ENCODE results near the gene TTC4. TPM values are rescaled to one million over a fixed set of nuclear protein-coding genes. Genes with fewer than 3 reads are reported as not detected.

TTC4 gene
- total and polyA plus RNA-seq, 2 experiments from 2014 or later: 25.1 to 33.6 TPM

DNA sequence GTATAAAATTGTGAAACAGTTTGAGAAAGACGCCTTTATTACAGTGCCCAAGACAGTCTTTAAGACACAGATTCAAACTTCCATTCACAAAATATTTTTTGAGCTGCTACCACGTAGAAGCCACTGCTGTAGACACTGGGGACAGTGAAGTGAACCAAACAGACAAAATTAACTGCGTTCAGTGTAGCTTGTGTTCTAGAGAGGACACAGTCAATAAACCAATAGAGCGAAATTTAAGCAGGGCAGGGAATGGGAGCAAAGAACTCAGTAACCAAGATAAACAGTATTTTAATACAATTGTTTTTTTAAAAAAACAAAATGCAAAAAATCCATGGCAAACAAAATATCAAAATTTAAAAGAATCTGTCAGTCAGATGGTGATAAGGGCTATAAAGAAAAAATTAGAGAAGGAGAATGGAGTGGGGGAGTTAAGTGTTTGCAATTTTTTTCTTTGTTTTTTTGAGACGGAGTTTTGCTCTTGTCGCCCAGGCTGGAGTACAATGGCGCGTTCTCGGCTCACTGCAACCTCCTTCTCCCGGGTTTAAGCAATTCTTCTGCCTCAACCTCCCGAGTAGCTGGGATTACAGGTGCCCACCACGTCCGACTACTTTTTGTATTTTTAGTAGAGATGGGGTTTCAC, 49.4 kb downstream of the TTC4 start:
- Histone ChIP-seq H3F3A (replicated peaks; ENCODE audit: low read depth) (0 out of 2 replicates have a peak, but pooled peaks cover 3% of the 10 kb centered on the region), H3K4me1 (ENCODE audit: insufficient read depth) (peaks cover 9% of the 10 kb centered on the region), H3K4me2 (peak overlapping the region; percentile 39), H3K79me2 (replicated peaks; ENCODE audit: insufficient read depth) (peaks cover 25% of the 10 kb centered on the region), H4K20me1 (replicated peaks; ENCODE audit: insufficient read depth) (no peaks in the 10 kb centered on the region), H3K9me2 (ENCODE audit: insufficient read depth) (no peaks in the 10 kb centered on the region), H3K27ac (ENCODE audit: low read depth) (no peak overlapping the region), H3K4me3 (peak overlapping the region; percentile 36), H3K36me3 (ENCODE audit: insufficient read depth) (no peaks in the 10 kb centered on the region), H3K27me3 (ENCODE audit: insufficient read depth) (no peaks in the 10 kb centered on the region), H2AFZ (peak overlapping the region; percentile 91; the same call in 1 of the 2 replicates)
- Mint-ChIP-seq H3K4me3 (peak overlapping the region; percentile 94), H3K4me1 (peaks cover 27% of the 10 kb centered on the region), H3K9me3 (no peaks in the 10 kb centered on the region; the same call in 2 of the 3 replicates), H3K36me3 (ENCODE audit: low read depth) (no peaks in the 10 kb centered on the region), H3K27ac (peak overlapping the region; percentile 33; the same call in 1 of the 2 replicates), H3K27me3 (ENCODE audit: insufficient read depth, low read depth, poor library complexity) (peaks cover 7% of the 10 kb centered on the region)
- no peak for DNase-seq (ENCODE audit: low spot score)
- no peak; the same call in 2 of the 3 replicates for ATAC-seq
- TF ChIP-seq EZH2 (IDR thresholded peaks at IDR 0.05; ENCODE audit: low read depth, unreplicated experiment) (no peak), ZNF114 (CRISPR knock-in tag; IDR thresholded peaks at IDR 0.05) (no peak), STAT1 (IDR thresholded peaks at IDR 0.05; ENCODE audit: unreplicated experiment) (no peak), JUNB (IDR thresholded peaks at IDR 0.05; ENCODE audit: unreplicated experiment) (no peak), CREB1 (CRISPR knock-in tag; IDR thresholded peaks at IDR 0.05; ENCODE audit: low read depth) (no peak), EZH2phosphoT487 (IDR thresholded peaks at IDR 0.05; ENCODE audit: unreplicated experiment) (no peak)
- TF ChIP-seq, protein P1, sequence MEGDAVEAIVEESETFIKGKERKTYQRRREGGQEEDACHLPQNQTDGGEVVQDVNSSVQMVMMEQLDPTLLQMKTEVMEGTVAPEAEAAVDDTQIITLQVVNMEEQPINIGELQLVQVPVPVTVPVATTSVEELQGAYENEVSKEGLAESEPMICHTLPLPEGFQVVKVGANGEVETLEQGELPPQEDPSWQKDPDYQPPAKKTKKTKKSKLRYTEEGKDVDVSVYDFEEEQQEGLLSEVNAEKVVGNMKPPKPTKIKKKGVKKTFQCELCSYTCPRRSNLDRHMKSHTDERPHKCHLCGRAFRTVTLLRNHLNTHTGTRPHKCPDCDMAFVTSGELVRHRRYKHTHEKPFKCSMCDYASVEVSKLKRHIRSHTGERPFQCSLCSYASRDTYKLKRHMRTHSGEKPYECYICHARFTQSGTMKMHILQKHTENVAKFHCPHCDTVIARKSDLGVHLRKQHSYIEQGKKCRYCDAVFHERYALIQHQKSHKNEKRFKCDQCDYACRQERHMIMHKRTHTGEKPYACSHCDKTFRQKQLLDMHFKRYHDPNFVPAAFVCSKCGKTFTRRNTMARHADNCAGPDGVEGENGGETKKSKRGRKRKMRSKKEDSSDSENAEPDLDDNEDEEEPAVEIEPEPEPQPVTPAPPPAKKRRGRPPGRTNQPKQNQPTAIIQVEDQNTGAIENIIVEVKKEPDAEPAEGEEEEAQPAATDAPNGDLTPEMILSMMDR (conservative IDR thresholded peaks at IDR 0.05; ENCODE audit: low read depth in 2 of 2): no peak
- TF ChIP-seq, protein P2, sequence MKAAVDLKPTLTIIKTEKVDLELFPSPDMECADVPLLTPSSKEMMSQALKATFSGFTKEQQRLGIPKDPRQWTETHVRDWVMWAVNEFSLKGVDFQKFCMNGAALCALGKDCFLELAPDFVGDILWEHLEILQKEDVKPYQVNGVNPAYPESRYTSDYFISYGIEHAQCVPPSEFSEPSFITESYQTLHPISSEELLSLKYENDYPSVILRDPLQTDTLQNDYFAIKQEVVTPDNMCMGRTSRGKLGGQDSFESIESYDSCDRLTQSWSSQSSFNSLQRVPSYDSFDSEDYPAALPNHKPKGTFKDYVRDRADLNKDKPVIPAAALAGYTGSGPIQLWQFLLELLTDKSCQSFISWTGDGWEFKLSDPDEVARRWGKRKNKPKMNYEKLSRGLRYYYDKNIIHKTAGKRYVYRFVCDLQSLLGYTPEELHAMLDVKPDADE (IDR thresholded peaks at IDR 0.05): no peak
- TF ChIP-seq, protein P3, sequence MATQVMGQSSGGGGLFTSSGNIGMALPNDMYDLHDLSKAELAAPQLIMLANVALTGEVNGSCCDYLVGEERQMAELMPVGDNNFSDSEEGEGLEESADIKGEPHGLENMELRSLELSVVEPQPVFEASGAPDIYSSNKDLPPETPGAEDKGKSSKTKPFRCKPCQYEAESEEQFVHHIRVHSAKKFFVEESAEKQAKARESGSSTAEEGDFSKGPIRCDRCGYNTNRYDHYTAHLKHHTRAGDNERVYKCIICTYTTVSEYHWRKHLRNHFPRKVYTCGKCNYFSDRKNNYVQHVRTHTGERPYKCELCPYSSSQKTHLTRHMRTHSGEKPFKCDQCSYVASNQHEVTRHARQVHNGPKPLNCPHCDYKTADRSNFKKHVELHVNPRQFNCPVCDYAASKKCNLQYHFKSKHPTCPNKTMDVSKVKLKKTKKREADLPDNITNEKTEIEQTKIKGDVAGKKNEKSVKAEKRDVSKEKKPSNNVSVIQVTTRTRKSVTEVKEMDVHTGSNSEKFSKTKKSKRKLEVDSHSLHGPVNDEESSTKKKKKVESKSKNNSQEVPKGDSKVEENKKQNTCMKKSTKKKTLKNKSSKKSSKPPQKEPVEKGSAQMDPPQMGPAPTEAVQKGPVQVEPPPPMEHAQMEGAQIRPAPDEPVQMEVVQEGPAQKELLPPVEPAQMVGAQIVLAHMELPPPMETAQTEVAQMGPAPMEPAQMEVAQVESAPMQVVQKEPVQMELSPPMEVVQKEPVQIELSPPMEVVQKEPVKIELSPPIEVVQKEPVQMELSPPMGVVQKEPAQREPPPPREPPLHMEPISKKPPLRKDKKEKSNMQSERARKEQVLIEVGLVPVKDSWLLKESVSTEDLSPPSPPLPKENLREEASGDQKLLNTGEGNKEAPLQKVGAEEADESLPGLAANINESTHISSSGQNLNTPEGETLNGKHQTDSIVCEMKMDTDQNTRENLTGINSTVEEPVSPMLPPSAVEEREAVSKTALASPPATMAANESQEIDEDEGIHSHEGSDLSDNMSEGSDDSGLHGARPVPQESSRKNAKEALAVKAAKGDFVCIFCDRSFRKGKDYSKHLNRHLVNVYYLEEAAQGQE (IDR thresholded peaks at IDR 0.05; ENCODE audit: unreplicated experiment): no peak

Data from GM23338 (cell line).